ELR (cell line): Measurements from ENCODE around the gene PURA.

Experiments used
- DNase-seq: peaks from one replicate; pipeline ENCODE4 v3.0.0-alpha.2; 2015; ENCODE audit warnings: low read depth

Gene PURA

DNA sequence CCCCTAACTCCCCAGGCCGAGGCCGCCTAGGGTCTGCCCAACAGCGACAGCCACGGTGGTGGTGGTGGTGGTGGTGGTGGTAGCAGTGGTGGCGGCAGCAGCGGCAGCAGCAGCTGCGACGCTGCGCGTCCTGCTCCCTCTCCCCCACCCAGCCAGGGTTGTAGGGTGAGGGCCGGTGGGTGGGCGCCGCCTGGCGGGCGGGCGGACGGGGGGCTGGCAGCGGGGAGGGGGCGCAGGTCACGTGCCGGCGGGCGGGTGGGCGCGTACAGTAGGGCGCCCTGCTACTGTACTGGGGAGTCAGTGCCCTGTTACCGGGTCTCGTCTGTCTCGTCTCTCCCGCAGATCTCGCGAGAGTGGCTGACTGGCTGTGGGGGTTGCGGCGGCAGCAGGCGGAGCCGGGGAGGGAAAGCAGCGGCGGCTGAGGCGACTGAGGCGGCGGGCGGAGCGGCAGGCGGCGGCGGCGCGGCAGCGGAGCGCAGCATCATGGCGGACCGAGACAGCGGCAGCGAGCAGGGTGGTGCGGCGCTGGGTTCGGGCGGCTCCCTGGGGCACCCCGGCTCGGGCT is at the start of gene PURA:
TSS of gene PURA (plus strand) at position 411 of the 565 bp plus-strand sequence. CDS start at position 484, 73 bp downstream.
- DNase-seq = peak; percentile 97

DNA sequence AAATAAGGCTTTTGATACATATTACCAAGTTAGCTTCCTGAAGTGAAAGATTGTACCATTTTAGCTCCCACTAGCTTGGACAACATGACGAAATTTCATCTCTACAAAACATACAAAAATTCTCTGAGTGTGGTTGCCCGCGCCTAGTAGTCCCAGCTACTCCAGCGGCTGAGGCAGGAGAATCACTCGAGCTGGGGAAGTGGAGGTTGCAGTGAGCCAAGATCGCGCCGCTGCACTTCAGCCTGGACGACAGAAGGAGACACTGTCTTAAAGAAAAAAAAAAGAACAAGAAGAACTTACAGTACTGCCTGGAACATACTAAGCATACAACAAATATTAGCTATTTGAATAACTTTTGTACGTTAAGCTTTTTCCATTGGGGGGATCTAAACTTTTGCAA is 41.1 kb upstream of the PURA start:
- no peak for DNase-seq

DNA sequence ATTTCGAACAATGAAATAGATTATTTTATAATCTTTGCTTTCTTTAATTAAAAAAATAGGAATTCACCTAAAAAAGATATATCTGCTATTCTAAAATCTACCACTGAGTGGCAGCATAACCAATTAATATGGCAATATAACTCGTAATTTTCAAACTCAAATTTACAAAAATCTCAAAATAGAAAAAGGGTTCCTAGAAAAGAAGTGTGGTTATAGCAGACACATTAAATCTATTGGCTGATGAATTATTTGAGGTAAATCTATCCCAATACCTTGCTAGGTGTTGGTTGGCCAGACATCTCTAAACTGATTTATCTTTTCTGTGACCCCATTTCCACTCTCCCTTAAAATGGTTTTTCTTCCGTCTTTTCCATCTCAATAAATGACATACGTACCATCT is 40.6 kb upstream of the PURA start:
- DNase-seq = peak; percentile 51

DNA sequence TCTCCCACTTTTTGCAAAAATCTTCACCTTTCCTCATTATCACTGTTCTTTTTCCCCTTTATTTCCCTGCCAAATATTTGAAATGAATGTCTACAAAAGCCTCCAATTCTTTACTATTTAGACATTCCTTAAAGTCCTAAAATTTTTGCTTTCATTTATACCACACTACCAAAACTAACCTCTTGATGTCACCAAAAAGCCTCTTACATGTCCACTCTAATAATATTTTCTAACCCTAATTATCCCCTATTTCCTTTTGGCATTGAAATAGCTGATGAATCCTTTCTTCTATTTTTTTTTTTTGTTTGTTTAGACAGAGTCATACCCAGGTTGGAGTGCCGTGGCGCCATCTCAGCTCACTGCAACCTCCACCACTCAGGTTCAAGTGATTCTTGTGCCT is 38.5 kb upstream of the PURA start:
- DNase-seq = peak; percentile 52

DNA sequence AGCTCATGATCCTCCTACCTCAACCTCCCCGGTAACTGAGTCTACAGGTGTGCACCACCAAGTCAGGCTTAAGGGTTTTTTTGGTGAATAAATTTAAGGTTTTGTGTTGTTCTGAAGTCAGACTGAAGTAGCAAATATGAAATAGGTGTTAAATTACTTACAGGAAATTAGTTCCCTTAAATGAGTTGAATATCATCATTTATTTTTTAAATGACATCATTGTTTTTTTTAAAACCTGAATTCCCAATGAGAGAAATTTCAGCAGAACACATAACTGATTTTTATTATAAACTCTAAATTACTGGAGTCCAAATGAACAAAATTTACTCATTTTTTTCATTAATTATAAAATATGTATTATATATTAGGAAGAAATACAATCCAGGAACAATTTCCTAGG is 37.8 kb upstream of the PURA start:
- DNase-seq = no peak

DNA sequence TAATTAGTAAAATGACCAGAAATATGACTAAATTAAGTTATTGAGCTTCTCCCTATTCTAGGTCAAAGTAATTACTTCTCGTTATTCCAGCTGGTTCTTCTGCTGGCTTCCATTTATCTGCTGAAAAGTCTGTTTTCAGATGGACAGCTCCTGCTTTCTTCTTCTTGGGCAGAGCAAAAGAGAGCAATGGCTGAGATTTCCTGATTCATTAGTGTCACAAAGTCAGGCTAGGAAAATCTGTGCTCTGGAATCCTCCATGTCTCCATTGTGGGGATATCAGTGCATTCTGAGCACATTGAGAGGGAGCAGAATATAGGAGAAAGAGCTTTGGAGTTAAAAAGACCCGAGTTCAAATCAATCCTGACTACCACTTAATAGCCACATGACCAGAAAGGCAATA is 37.1 kb upstream of the PURA start:
- no peak for DNase-seq

DNA sequence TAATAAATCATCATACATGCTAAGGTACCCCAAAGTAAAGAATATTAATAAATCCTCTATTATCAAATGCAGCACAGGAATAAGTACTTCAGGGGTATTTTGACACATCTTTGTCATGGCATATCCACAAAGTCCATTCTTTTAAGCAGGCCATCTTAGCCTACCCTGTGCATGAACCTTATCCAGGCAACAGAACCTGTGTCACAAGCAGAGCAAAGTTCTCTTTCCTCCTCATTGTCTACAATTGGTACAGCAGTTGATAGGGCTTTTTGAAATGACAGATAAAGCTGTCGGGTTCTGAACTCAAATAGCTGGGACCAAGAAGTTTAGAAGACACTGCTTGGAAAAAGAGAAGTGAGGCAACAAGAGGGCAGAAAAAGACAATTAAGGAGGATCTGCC is 30.8 kb upstream of the PURA start:
- no peak for DNase-seq

DNA sequence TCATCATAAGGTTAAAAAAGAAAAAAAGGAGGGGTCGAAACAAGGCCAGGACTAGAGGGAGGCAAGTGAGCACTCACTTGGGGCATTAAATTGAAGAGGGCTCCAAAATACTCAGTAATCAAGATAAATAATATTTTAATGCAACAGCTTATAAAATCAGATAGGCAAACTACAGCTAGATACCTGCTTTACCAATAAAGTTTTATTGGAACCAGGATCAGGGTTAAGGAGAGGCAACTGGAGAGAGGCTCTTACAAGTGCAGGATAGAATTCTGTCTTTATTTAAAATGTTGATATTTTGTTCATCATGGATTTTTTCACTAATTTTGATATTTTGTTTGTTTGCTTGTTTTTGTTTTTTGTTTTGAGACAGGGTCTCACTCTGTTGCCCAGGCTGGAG is 30.3 kb upstream of the PURA start:
- no peak for DNase-seq

DNA sequence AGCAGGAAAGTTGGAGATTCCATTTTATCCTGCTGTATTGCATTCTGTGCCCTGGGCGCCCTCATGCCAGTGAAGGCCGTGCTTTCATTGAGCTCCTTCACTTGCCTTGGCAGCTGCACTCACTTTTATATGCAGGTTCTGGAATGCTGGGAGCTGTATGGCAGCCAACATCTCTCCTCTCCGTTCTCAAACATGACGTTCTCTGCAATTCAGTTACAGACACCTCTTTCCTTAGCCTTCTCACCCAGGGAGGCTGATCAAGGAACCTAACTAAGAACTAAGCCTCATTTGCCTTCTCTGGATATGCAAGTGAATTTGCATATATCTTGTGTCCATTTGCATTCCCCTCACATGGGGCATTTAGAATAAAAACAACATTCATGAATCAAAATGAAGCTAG is 29.4 kb upstream of the PURA start:
- no peak for DNase-seq

DNA sequence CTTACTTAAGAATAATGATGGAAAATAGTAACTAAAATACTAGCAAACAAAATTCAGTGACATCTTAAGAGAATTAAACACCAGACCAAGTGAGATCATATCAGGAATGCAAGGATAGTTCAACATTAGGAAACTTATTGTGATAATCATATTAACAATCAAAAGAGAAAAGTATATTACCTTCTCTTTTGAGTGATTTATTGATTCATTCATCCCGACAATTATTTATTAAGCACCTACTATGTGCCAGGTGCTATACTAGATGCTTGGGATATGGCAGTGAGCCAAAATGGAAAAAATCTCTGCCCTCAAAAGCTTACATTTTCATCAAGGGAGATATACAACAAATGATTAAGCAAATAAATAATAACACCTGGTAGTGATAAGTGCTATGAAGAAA is 23.7 kb upstream of the PURA start:
- no peak for DNase-seq

DNA sequence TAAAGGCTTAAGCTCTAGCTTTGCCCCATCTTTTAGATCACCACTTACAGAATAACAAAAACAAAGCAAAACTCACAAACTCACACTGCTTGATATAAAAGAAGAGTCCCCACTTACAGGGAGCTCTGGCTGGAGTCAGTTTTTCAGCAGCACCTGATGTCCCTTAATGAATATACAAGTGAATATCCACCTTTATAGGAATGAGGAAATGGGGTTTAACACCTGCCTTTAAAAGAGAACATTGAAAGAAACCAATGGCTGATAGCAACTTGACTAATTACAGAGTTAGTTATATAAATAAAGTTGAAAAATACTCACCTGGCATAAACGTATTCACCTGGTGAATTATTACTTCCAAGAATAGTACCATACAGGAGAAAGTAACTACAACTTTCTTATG is 20.7 kb upstream of the PURA start:
- DNase-seq = no peak

DNA sequence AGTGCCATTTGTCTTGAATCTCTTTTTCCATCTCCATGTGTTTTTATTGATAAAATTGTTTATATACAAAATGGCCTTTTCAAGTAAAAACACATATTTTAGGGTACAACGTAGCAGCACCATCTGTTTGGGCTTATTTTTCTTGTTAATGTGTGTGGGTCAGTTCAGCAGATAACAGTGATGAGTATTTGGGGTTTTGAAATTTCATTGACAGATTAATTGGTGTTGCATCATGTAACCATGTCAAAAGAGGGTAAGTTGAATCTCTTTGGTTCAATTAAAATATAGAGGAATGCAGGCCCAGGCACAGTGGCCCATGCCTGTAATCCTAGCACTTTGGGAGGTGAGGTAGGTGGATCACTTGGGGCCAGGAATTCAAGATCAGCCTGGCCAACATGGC is 20.0 kb upstream of the PURA start:
- DNase-seq = no peak

DNA sequence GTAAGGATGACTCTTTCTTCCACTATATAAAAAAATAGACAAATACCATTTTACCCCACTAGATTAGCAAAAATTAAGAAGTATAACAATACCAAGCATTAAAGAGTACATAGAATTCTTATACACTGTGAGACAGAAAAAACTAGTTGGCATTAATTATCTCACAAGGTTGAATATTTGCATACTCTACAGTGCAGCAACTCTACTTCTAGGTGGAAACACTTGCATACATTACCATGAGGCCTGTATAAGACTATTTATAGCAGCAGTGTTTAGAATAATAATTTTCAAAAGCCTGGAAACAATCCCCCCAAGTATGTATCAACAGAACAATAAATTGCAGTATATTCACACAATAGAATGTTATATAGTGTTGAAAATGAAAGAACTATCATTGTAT is 19.0 kb upstream of the PURA start:
- no peak for DNase-seq

DNA sequence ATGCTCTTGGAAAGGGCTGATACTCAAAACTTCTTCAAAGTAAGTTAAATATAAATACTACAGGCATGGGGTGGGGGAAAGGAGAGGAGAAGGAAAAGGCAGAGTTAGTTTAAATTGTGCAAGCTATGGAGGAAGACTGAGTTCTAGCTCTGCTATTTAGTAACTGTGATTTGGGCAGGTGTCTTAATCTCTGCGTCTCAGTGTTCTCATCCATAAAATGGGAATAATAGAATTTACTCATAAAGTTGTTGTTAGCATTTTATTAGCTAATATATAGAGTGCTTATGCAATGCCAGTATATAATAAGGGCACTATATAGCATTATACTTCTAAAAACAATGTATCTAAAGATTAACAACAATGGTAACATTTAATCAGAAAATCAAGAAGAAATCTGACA is 12.7 kb upstream of the PURA start:
- no peak for DNase-seq

DNA sequence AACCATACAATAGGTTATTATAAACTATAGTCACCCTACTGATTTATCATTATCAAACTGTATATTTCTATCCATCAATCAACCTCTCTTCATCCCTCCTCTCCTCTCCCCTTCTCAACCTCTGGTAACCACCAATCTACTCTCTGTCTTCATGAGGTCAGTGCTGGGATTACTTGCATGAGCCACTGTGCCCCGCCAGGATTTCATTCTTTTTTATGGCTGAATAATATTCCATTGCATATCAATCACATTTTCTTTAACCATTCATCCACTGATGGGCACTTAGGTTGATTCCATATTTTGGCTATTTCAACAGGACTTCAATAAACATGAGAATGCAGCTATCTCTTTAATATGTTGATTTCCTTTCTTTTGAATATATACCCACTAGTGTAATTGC is 10.8 kb upstream of the PURA start:
- no peak for DNase-seq

DNA sequence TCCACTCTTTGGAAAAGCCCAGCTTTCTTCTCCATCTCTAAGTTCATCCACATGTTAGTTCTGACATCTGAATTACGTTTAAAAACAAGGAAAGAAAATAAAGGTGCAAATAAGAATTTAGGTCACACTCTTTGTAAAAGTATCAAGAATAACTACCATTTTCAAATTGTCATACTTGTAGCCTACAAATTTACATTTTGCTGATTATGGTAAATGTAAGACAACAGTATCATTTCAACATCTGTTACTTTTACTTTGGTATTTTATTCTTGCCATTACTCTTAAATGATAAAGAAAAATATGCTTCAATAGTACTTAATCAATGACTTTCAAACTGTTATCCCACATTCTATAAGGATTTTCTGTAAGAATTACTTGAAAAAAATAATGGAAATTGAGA is 9.8 kb upstream of the PURA start:
- DNase-seq = no peak

DNA sequence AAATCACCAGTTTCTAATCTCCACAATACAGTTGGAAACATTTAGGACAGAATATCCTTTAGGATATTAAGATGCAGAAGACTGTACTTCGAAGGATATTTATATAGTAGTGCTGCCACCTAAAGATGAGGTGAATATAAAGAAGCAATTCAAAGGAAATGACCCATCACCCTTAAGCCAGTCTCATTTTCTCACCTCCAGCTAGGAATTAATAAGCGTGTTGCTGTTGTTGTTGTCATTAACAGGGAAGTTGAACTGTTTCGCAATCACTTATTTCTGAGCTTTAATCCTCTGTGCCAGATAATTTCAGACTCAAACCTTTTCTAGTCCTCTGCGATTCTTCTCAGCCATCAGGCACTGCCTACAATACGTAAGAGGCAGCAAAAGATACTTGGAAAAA is 7.8 kb upstream of the PURA start:
- no peak for DNase-seq

DNA sequence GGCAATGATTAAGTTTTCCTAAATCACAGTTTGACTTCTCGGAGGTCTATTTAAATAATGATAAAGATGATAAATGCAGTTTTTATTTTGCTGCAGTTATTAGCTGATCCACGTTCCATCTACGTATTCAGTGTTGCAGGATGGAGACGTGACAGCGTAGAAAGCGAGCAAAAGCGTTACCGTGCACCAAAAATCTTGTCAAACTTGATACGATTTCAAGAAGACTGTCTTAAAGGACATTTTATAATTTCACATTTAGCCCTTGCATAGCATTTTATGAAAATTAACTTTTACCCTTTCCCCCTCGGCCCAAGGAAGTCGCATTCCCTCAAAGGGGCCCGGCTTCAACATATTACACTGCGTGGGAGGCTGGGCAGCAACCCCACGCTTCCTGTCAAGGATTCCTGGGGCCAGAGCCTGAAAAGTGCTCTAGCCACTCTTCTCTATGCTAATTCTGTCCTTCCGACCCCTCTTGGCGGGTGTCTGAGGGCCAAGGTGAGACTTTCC is 7.1 kb upstream of the PURA start:
- no peak for DNase-seq

DNA sequence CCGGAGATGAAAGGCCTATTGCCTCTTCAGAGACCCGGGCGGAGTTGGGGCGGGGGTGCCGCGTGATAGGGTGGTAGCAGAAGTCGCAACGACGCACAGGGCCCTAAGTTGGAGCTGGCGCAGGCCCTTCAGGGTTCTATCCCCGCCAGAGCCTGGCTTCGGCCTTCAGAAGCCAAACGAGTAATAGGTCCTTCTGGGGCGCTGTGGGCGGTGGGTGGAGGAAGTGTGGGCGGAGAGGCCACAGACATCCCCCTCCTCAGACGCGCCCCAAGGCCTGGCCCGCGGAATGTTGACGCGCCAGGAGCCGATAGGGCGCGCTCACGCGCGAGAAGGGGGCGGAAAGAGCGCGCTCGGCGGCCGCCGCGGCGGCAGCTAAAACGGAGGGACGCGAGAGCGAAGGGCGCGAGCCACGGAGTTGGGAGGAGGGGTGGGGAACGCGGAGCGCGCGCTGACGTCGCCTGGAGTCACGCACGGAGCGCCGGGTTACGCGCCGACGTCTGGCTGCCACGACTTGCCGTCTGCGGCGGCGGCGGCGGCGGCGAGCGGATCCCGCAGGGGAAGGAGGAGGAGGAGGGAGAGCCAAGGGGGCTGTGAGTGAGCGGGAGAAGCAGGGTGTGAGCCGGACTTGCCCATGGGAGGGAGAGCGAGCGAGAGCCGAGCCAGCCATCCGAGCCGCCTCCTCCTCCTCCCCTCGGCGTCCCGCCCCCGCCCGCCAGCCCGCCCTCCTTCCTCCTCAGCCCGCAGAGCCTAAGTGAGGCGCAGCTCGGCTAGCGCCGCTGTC is 6.4 kb upstream of the PURA start:
- DNase-seq = peak; percentile 95

DNA sequence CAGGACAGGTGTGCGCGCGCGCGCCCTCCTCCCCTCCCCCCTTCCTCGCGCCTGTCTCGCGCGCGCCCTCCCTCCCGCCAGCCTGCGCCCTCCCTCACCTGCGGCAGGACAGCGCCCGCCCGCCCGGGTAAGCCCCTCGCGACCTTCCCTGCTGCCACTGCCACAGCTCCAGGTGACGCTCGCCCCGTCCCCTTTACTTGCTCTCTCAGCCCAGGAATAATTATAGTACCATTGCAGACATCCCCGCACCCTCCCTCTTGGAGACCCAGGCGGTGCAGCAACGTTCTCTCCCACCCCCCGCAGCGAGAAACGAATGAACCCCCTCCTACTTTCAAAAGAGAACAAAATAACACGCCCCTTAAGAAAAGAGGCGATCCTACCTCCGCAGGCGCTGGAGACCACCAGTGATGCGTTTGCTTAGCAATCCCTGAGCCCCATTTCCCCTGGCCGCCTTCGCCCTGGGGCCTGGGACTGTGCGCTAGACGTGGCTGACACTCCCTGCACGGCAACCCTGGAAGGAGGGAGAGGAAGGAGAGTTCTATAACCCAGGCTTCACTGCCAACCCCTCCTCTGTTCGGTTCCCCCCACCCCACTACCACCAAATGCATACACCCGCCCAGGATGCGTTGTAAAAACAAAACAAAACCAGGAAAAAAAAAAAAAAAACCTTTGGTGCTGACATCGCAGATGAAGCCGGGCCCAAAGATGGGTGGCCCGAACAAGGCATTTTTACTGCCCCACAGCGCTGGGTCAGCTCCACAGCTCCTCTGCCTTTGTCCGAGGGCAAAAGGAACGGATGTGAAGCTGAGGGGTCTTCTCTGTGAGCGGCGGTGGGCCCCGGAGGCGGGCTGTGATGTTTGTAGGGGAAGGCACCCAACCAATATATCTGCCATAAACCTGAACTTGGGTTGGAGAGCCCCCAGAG is 5.6 kb upstream of the PURA start:
- peak; percentile 33 for DNase-seq

DNA sequence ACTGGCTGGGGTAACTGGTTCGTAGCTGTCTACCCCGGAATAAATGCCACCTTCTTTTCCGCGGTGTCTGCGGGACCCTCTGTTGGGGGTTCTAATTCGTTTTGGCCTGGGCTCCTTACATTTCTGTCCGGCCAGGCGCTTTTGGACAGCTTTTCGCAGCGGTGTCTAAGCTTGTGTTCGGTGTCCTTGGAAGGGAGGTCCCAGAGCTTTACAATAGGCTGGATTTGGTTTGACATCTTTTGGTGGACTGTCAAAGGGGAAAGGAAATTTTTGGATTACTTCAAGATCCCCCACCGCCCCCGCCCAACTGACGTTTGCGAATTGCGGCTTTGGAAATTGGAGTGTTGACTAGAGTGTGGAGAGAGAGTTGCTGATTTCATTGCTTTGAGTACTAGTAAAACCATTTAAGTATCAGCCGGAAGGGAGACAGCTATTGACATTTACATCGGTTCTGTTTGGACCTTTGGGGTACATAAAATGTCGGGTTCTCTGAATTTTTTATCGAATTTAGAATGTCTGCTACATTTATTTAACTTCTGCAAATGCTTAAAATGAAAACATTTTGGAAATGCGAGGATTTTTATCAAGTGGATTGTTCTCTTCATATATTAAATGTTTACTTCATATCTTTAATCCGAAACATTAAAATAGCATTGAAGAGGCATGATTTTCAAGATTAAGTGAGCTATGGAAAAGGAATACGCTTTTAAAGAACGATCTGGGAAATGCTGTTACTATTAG is 4.7 kb upstream of the PURA start:
- no peak for DNase-seq
